Measurements from ENCODE around the gene CLPX. TPM values are rescaled to one million over a fixed set of nuclear protein-coding genes. Genes with fewer than 3 reads are reported as not detected.

The CLPX gene
- total RNA-seq, 6 experiments from 2014 or later = 57.6 to 80.9 (median 72.8) TPM

GRCh38 chr15:65217526-65218482 is 32.7 kb upstream of the CLPX start:
- intact Hi-C loops (cut with DNase I) = no loop called here

GRCh38 chr15:65215496-65215895 is 30.4 kb upstream of the CLPX start:
- H3K27ac ChIP-seq = no peak overlapping the region
- no peaks in the 10 kb centered on the region for H3K36me3 ChIP-seq
- ATAC-seq (no peak), DNase-seq (no peak)
- no peaks in the 10 kb centered on the region for H3K4me1 ChIP-seq
- H3K9me3 ChIP-seq = no peaks in the 10 kb centered on the region
- H3K4me3 ChIP-seq = no peak overlapping the region
- no peaks in the 10 kb centered on the region for H3K27me3 ChIP-seq
- intact Hi-C loops (cut with DNase I) = no loop called here
- TF ChIP-seq CTCF (IDR thresholded peaks at IDR 0.05) = no peak
- no peak for TF ChIP-seq POLR2A (IDR thresholded peaks at IDR 0.05)

More at GRCh38 chr15:65217526-65218482, 32.7 kb upstream of the CLPX start:
- Histone ChIP-seq H3K4me1 (no peaks in the 10 kb centered on the region), H3K36me3 (no peaks in the 10 kb centered on the region), H3K27me3 (no peaks in the 10 kb centered on the region), H3K27ac (no peak overlapping the region), H3K4me3 (no peak overlapping the region), H3K9me3 (no peaks in the 10 kb centered on the region)
- TF ChIP-seq POLR2A (IDR thresholded peaks at IDR 0.05) (no peak), CTCF (IDR thresholded peaks at IDR 0.05) (no peak)
- no peak for DNase-seq
- ATAC-seq = no peak
- WGBS (ENCODE audit: insufficient coverage, low coverage, low lambda C conversion rate, missing lambda C conversion rate) = 65% methylated on average over 8 of the region's 10 CpGs

GRCh38 chr15:65214010-65214409 is 28.9 kb upstream of the CLPX start:
- intact Hi-C loops (cut with DNase I) = no loop called here
- no peak for DNase-seq
- ATAC-seq = no peak
- Histone ChIP-seq H3K27ac (no peak overlapping the region), H3K9me3 (no peaks in the 10 kb centered on the region), H3K4me1 (no peaks in the 10 kb centered on the region), H3K4me3 (no peak overlapping the region), H3K27me3 (no peaks in the 10 kb centered on the region), H3K36me3 (no peaks in the 10 kb centered on the region)
- WGBS (ENCODE audit: insufficient coverage, low coverage, low lambda C conversion rate, missing lambda C conversion rate) = 54% methylated on average over 3 of the region's 4 CpGs
- TF ChIP-seq CTCF (IDR thresholded peaks at IDR 0.05) (no peak), POLR2A (IDR thresholded peaks at IDR 0.05) (no peak)

GRCh38 chr15:65213241-65213640 is 28.1 kb upstream of the CLPX start:
- H3K9me3 ChIP-seq = no peaks in the 10 kb centered on the region
- H3K4me3 ChIP-seq = no peak overlapping the region
- no peak overlapping the region for H3K27ac ChIP-seq
- H3K36me3 ChIP-seq = no peaks in the 10 kb centered on the region
- DNase-seq (no peak), ATAC-seq (no peak)
- no peaks in the 10 kb centered on the region for H3K27me3 ChIP-seq
- 83% methylated on average over 2 of the region's 2 CpGs for WGBS (ENCODE audit: insufficient coverage, low coverage, low lambda C conversion rate, missing lambda C conversion rate)
- H3K4me1 ChIP-seq = no peaks in the 10 kb centered on the region
- intact Hi-C loops (cut with DNase I) = no loop called here
- TF ChIP-seq CTCF (IDR thresholded peaks at IDR 0.05) (no peak), POLR2A (IDR thresholded peaks at IDR 0.05) (no peak)

Measured in right lobe of liver (tissue), 6 donors.